ENCODE measurements around the gene DAP. TPM values are rescaled to one million over a fixed set of nuclear protein-coding genes. Genes with fewer than 3 reads are reported as not detected.

The DAP gene
- total RNA-seq (2012; rRNA removed) (44.4 and 49.6 TPM in 2 replicates), polyA plus RNA-seq (2012; rRNA removed) (152 and 189 TPM in 2 replicates), Bru-seq, nascent RNA (percentile 94 among the genes with signal in this experiment), BruChase-seq, experiment 1, labeled RNA remaining after a 6-hour chase (percentile 83 among the genes with signal in this experiment), BruChase-seq, experiment 2, labeled RNA remaining after a 2-hour chase (percentile 85 among the genes with signal in this experiment)
- 160 and 237 TPM in 2 replicates for polyA plus RNA-seq (2012; cell fraction: cytosol; rRNA removed)
- 88.2 and 89.8 TPM in 2 replicates for polyA plus RNA-seq (2012; cell fraction: nucleus; rRNA removed; ENCODE audit: low replicate concordance)
- long read RNA-seq, transcript DAP-201 (4 exons, 2,339 nt): major isoform, 427 of 563 reads
- long read RNA-seq, partial matches to known transcripts: 126 of 563 reads
- long read RNA-seq, other reads (novel, unspliced or antisense): 7 of 563 reads

- Histone ChIP-seq H4K5ac (ENCODE audit: low read depth, low read length) (peak within 1 kb of the TSS; percentile 71), H2BK120ac (ENCODE audit: low read depth, low read length) (peak within 1 kb of the TSS; percentile 88), H2AFZ (replicated peaks; ENCODE audit: low read length, poor library complexity) (peak within 1 kb of the TSS; percentile 97), H3K4ac (ENCODE audit: low read depth, low read length) (peak within 1 kb of the TSS; percentile 94), H2BK20ac (ENCODE audit: low read depth, low read length) (peak within 1 kb of the TSS; percentile 82), H3K9me1 (ENCODE audit: insufficient read depth, low read length) (peaks cover 30% of the 10 kb centered on the region), H3K36me3 (ENCODE audit: control insufficient read depth, insufficient read depth, low read length) (peaks cover 3% of the 10 kb centered on the region; the same call in 1 of the 2 replicates), H3K4me2 (ENCODE audit: low read depth, low read length) (peak within 1 kb of the TSS; percentile 92), H2BK5ac (ENCODE audit: low read depth, low read length, poor library complexity, severe bottlenecking) (peak within 1 kb of the TSS; percentile 96), H3K4me3 (ENCODE audit: insufficient read depth, low read depth, low read length) (peak within 1 kb of the TSS; percentile 96), H2BK15ac (ENCODE audit: low read depth, low read length) (peak within 1 kb of the TSS; percentile 75; the same call in 2 of the 3 replicates), H3K4me1 (ENCODE audit: control insufficient read depth, insufficient read depth, low read length) (peaks cover 27% of the 10 kb centered on the region), H3K27me3 (ENCODE audit: control insufficient read depth, insufficient read depth, low read length) (no peaks in the 10 kb centered on the region), H3K14ac (replicated peaks; ENCODE audit: low read depth, low read length) (peak within 1 kb of the TSS; percentile 95), H4K91ac (ENCODE audit: insufficient read depth, low read depth, low read length) (peak within 1 kb of the TSS; percentile 96), H3K27ac (ENCODE audit: insufficient read depth, low read length) (peak within 1 kb of the TSS; percentile 99), H3K56ac (ENCODE audit: extremely low read depth, insufficient read depth, low read length) (peak within 1 kb of the TSS; percentile 89), H2AK5ac (ENCODE audit: low read depth, low read length) (peak within 1 kb of the TSS; percentile 89), H4K20me1 (ENCODE audit: insufficient read depth, low read length) (peaks cover 33% of the 10 kb centered on the region), H3K9me3 (ENCODE audit: control insufficient read depth, insufficient read depth, low read length) (no peaks in the 10 kb centered on the region), H2AK9ac (replicated peaks; ENCODE audit: low read depth, low read length, poor library complexity) (peak within 1 kb of the TSS; percentile 83), H3K9ac (ENCODE audit: low read depth, low read length) (peak within 1 kb of the TSS; percentile 88), H3K18ac (ENCODE audit: low read depth, low read length) (peak within 1 kb of the TSS; percentile 73), H4K8ac (ENCODE audit: low read depth in 2 of 2, low read length in 2 of 2) (peak within 1 kb of the TSS; percentile 96 to 99), H3K79me1 (ENCODE audit: low read depth in 1 of 2, low read length in 2 of 2) (peaks cover 4 to 49% of the 10 kb centered on the region in 2 experiments; a peak in 3 of 4 replicates), H3K23ac (ENCODE audit: low read depth, low read length) (peak within 1 kb of the TSS; percentile 94)
- peak; percentile 88 for ATAC-seq (ENCODE audit: low read depth)
- TF ChIP-seq MXI1 (IDR thresholded peaks at IDR 0.05; ENCODE audit: borderline replicate concordance, low read depth, low read length) (peak; percentile 93), RFX5 (IDR thresholded peaks at IDR 0.05; ENCODE audit: low read depth, low read length) (no peak), MAZ (IDR thresholded peaks at IDR 0.05; ENCODE audit: borderline replicate concordance, low read depth, low read length) (peak; percentile 56; the same call in 1 of the 2 replicates)
- BruUV-seq (replicated peaks): no TSS peak
- intact Hi-C loops (cut with micrococcal nuclease): loop anchor here (1.0 to 10.0 kb wide), 6 partner anchors 59 to 223 kb away; no protein-coding TSS in a partner anchor
- in situ Hi-C loops (cut with MboI; ENCODE audit: low sequenced_read_pairs): no loop called here
- POLR2A ChIA-PET (ENCODE audit: unreplicated experiment): interaction anchor here (0.6 to 1.1 kb wide), 3 partner anchors 8 to 222 kb away, joined by 3 to 7 read pairs (median 3); no protein-coding TSS in a partner anchor
- CTCF ChIA-PET: interaction anchor here (0.9 kb wide), 1 partner anchor 32 kb away, joined by 3 read pairs; no protein-coding TSS in a partner anchor
- 3% methylated on average over 22 of the region's 79 CpGs; no CpG with 5 or more reads in 1 of the 2 experiments for WGBS, 2 experiments (ENCODE audit: extremely low coverage in 2 of 2, insufficient read length in 1 of 2)
- DNase-seq: peak; percentile 88
- dilution Hi-C loops (cut with HindIII; ENCODE audit: low sequenced_read_pairs, unreplicated experiment): no loop called here
These were observed at the start of gene DAP for GRCh38 chr5:10761185-10761932. Gene DAP, minus strand, starts transcription at chr5:10761234. Its CDS starts 166 bp downstream, at chr5:10761068.
